Stimulated activated CD4-positive, alpha-beta T cell treated with anti-CD3 and anti-CD28 coated beads, Interleukin-15, amount 100 ng/mL, for 1 hour (primary cell): ENCODE data around the gene PVALB.
A peak's percentile ranks its signal among the peaks of the same experiment; 100 is the strongest.

Source experiments
- DNase-seq, 2 donors: peaks; one replicate each; pipeline ENCODE4 v3.0.0-alpha.2; 2020; ENCODE audit warnings: low read depth in 1 of 2, low spot score in 1 of 2

PVALB gene

GRCh38 chr22:36816636-36817524 is at the start of gene PVALB:
PVALB (minus strand) TSS chr22:36817035; CDS start chr22:36817005, 30 bp downstream.
- no peak for DNase-seq

DNA sequence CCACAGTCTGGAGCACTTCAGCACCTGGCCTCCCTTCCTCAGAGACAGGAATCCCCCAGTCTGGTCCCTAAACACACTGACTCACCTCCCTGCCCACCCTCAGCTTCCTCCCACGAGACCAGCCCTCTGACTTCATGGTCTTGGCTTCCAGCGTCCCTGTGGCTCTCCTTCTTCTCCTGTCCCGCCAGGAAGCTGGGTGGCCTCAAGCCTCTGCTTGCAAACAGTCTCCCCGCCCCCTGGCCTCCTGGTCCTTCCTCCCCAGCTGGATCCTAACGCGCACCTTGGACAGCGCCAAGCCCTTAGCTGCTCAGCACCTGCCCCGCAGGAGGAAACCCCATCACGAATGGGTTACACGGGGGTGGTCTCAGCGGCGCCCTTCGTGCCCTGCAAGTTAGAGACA is 48.5 kb upstream of the PVALB start:
- no peak for DNase-seq

- no peak for DNase-seq
These were observed 47.8 kb upstream of the PVALB start for GRCh38 chr22:36864454-36865215.

- no peak for DNase-seq
These were observed 47.1 kb upstream of the PVALB start for GRCh38 chr22:36863979-36864378.

DNA sequence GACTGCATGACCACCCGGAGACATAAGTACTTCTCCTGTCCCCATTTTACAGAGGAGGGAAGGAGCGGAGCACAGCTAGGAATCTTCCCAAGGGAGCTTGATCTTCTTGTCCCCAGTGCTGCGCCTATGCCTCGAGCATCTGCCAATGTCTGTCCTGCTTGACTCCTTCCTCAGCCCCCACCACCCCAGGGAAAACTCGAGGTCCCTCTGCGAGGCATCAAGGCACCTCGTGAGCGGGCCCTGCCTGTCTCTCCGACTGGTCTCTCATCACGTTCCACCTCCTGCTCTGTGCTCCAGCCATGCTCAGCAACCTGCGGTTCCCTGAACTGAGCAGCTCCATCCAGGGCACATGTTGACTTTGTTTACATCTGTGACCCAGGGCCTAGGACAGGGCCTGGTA is 46.4 kb upstream of the PVALB start:
- DNase-seq = no peak

GRCh38 chr22:36862251-36863242 is 45.7 kb upstream of the PVALB start:
- DNase-seq = no peak

- peak in 1 of 2 donors; percentile 12 for DNase-seq
These were observed 44.2 kb upstream of the PVALB start, which contains the start of gene NCF4 for GRCh38 chr22:36860821-36861659. NCF4 (plus strand) TSS chr22:36861006; CDS start chr22:36861172, 166 bp downstream.

DNA sequence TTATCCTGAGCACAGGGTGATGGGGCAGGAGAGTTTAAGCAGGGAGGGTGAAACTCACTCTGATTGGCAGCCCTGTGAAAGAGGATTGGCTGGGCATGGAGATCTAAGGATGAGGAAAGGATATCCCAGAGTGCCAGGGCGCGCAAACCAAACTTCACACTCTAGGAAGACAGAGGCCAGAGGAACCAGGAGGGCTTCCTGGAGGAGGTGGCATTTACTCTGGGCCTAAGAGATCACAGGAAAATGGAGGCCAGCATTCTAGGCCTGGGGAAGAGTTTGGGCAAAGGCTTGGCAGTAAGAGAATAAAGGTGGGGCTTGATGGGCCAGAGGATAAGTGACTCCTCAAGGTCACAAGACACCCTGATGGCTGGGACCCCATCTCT is 43.6 kb upstream of the PVALB start:
- no peak for DNase-seq

- DNase-seq = no peak
These were observed 43.2 kb upstream of the PVALB start for GRCh38 chr22:36860017-36860416.

DNA sequence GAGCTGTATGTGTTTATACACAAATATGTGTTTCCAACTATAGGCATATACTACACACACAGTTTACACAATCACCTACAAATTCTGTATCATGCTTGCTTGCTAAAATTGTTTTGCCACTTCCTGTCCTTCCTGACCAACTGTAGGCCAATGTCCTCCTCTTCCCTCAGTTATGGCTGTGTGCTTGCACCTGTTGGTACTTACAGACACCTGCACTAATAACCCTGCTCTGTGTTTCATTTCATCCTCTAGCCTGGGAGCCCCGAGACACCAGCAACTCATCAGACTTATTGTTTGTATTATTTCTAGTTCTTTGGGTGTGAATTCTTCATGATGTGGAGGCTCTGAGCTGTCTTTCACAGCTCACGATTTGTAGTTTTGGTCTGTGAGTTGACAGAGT is 42.1 kb upstream of the PVALB start:
- no peak for DNase-seq

DNA sequence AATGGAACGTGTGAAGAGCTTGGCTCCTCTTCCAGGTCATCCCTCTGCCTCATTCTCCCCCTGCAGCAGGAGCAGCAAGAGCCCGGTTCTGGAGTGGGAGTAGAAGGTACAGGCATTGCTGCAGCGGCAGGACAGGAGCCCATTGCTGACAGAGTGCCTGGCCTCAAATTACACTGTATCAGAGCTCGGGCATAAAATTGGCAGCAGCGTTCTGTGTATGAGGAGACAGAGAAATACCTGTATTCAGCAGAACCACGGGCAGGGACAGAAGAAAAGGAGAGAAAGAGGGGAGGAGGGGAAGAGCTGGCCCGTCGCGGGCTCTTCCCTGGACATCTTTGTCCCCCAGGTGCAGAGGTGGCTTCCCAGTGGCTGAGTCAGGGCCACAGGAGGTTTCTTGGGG is 41.3 kb upstream of the PVALB start:
- DNase-seq = no peak

DNA sequence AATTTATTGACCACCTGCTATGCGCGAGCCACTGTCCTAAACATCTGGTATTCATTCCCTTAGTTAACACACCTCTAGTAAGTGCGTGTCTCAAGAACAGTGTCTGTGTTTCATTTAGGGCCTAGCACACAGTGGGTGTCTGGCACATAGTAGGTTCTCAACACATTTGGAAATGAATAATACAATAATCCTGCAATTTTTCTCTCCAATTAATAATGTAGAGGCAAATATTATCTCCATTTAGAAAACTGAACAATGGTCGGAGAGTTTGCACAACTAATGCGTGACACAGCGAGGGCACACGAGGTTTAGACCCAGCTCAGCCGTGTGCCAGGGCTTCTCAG is 39.9 kb upstream of the PVALB start:
- no peak for DNase-seq

DNA sequence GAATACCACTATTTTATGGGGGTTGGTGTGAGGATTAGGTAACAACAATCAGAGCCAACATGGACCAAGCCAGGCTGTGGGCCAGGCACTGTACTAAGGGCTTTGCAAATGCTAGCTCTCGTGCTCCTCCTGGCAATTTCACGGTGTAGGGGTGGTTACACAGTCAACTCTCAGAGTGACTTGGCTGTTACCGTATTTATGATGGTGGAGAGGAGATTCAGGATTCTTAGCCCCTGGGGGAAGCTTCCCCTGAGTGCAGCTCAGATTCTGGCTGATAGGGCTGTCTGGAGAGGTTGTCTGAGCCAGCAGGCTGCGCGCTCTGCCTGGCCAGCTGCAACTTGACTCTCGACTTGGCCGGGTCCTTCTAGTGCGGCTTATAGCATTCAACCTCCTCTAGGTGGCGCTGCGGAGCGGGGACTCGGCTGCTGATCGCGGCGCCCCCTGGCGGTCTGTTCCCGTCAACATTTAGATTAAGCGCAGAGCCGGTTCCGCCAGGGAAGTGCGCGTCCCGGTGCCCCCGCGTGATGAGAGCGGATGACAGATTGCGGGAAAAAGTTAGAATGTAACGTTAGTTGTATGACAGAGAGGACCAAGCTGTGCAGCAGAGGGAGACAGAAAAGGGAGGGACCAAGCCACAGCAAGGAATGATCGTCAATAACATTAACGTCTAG is 39.4 kb upstream of the PVALB start:
- peak; percentile 90 to 93 for DNase-seq

GRCh38 chr22:36855478-36855877 is 38.6 kb upstream of the PVALB start:
- no peak for DNase-seq

DNA sequence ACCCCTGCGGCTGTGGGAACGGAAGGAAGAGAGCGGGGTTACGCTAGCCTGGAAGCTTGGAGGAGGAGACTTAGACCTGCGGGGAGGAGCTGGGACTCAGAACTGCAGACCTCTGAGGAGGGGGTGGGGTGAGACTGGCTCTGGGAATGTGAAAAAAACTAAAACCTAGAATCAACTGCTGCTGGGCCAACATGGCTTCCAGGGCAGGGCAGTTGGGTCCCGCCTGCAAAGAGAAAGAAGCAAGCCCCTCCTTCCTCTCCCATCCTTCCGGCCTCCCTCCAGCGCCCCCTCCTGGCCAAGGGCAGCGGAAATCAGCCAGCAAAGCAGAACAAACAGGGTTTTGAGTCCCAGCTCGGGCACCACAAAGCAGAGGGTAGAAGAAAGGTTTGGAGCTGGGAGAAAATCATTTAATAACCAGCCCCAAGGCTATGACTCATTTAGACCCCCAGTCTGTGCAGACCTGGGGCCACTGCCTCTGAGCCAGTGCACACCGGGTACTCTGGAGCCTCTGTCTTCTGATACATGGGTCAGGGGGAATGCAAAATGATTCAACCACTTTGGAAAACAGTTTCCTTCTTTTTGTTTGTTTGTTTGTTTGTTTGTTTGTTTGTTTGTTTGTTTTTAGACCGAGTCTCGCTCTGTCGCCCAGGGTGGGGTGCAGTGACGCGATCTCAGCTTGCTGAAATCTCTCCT is 36.7 kb upstream of the PVALB start:
- DNase-seq = peak; percentile 75 to 84

DNA sequence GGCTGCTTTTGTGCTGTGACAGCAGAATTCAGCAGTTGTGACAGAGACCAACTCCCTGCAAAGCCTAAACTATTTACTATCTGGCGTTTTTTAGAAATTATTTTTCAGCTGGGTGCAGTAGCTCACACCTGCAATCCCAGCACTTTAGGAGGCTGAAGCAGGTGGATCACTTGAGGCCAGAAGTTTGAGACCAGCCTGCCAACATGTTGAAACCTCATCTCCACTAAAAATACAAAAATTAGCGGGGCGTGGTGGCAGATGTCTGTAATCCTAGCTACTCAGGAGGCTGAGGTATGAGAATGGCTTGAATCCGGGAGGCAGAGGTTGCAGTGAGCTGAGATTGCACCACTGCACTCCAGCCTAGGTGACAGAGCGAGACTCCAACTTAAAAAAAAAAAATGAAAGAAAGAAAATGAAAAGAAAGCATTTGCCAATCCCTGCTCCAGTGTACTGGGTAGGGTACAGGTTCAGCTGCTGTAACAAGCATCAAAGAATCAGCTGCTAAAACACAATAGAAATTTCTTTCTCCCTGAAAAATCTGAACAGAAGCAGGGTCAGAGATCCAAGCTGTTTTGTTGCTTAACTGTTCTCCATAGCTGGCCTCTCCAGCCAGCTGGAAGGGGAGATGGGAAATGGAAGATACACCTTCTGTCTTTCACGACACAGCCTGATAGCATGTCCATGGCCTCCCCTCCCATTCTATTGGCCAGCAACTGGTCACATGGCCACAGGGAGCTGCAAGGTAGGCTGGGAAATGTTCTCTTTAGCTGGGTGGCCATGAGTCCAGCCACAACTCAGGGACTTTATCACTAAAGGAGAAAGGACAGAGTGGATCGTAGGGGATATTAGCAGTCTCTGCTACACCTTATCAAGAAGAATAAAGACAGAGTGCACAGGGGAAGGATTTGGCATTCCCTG is 35.5 kb upstream of the PVALB start:
- DNase-seq = no peak

DNA sequence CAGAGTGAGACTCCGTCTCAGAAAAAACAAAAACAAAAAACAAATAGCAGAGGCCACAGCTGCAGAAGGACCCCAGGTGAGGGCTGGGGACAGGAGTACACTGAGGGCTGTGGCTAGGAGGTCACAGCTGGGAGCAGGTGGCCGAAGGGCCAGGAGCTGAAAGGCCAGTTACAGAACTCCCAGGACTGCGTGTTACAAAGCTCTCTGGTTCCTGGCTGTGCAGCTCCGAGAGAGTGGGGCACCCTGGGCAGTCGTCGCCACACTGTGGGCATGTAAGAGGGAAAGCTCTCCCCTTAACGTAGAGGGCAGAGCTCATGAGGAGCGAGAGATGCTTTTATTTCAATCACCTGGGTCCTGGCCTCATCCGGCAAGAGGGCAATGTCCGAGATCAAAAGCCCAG is 33.8 kb upstream of the PVALB start:
- no peak for DNase-seq

DNA sequence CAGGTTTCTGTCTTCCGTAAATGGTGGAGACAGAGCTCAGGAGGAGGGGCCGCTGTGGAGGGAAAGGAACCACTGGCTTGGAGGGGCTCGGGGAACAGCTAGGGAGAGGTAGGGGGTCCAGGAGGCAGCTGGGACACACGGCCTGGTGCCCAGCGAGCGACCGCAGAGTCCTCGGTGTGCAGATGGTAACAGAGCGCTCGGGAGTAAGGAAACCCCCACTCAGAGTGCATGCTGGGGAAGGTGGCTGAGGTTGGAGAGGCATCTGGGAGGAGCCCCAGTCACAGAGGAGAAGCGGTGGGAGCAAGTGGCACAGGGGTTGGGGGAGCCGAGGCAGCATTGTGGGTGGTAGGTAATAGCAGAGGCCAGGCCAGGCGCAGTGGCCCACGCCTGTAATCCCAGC is 33.2 kb upstream of the PVALB start:
- DNase-seq = no peak
